Measurements from ENCODE around the gene GATB.

GRCh38 chr4:151679231-151679630 lies 81.6 kb downstream of the GATB start:
- TF ChIP-seq EZH2 (IDR thresholded peaks at IDR 0.05; ENCODE audit: insufficient read depth, poor library complexity, severe bottlenecking) (no peak), EZH2phosphoT487 (IDR thresholded peaks at IDR 0.05; ENCODE audit: insufficient read depth, low read depth) (no peak)

Measured in GM23248 (cell line).